HepG2 (cell line): ENCODE results near the gene COA5. TPM values are rescaled to one million over a fixed set of nuclear protein-coding genes. Genes with fewer than 3 reads are reported as not detected.

Experiments
- AHDC1 ChIP-seq: sonication (generic); formaldehyde crosslinking; IDR thresholded peaks from 2 replicates; pipeline ENCODE4 v1.5.1; 2020; ENCODE audit warnings: mild to moderate bottlenecking, missing genetic modification reagents, borderline replicate concordance
- CCDC6 ChIP-seq: sonication (generic); formaldehyde crosslinking; IDR thresholded peaks from 2 replicates; pipeline ENCODE4 v1.8.1; 2022; ENCODE audit warnings: mild to moderate bottlenecking, missing genetic modification reagents, moderate library complexity
- CHD4 ChIP-seq: fragments of 200-600 bp; sonication (generic); IDR thresholded peaks from 2 replicates; pipeline ENCODE4 v1.7.0; 2017; ENCODE audit warnings: mild to moderate bottlenecking, low read length, borderline replicate concordance
- GATAD2A ChIP-seq: IDR thresholded peaks from 2 replicates; pipeline ENCODE4 v1.6.1; 2016
- JARID2 ChIP-seq: sonication (generic); formaldehyde crosslinking; IDR thresholded peaks from 2 replicates; pipeline ENCODE4 v1.8.1; 2023; ENCODE audit warnings: missing genetic modification reagents, inconsistent platforms; ENCODE audit not compliant: insufficient replicate concordance
- LCORL ChIP-seq, 2 experiments: fragments of 450-650 bp in 1 of 2; sonication (generic) in 1 of 2; formaldehyde crosslinking in 1 of 2; IDR thresholded peaks; 2 replicates each; pipeline versions ENCODE4 v1.5.0 to v1.6.1; 2017 to 2020; ENCODE audit warnings: antibody characterized with exemption in 1 of 2, missing genetic modification reagents in 1 of 2
- MYNN ChIP-seq: sonication (generic); formaldehyde crosslinking; IDR thresholded peaks from 2 replicates; pipeline ENCODE4 v1.4.0; 2020; ENCODE audit warnings: mild to moderate bottlenecking, low read depth, missing genetic modification reagents
- PBX3 ChIP-seq: sonication (generic); formaldehyde crosslinking; IDR thresholded peaks from 2 replicates; pipeline ENCODE4 v1.8.1; 2023; ENCODE audit warnings: missing genetic modification reagents, inconsistent platforms, borderline replicate concordance
- PHB2 ChIP-seq: fragments of 450-650 bp; IDR thresholded peaks from 2 replicates; pipeline ENCODE4 v1.6.1; 2018; ENCODE audit not compliant: partially characterized antibody
- SYNCRIP ChIP-seq: fragments of 200-400 bp; formaldehyde crosslinking; IDR thresholded peaks from 2 replicates; pipeline ENCODE4 v1.6.1; 2018; ENCODE audit warnings: mild to moderate bottlenecking, low read depth, low read length; ENCODE audit not compliant: insufficient read depth
- ZFAT ChIP-seq: sonication (generic); formaldehyde crosslinking; conservative IDR thresholded peaks from 2 replicates; pipeline ENCODE4 v1.8.1; 2023; ENCODE audit warnings: missing genetic modification reagents, inconsistent platforms
- ZFP36 ChIP-seq: fragments of 150-350 bp; IDR thresholded peaks from 2 replicates; pipeline ENCODE4 v1.6.1; 2018; ENCODE audit warnings: borderline replicate concordance, low read length, low read depth; ENCODE audit not compliant: partially characterized antibody
- ZNF234 ChIP-seq: sonication (generic); formaldehyde crosslinking; conservative IDR thresholded peaks from 2 replicates; pipeline ENCODE4 v1.5.1; 2020; ENCODE audit warnings: mild to moderate bottlenecking, missing genetic modification reagents
- ZNF484 ChIP-seq: sonication (generic); formaldehyde crosslinking; IDR thresholded peaks from 2 replicates; pipeline ENCODE4 v1.5.1; 2020; ENCODE audit warnings: mild to moderate bottlenecking, low read depth, missing genetic modification reagents, borderline replicate concordance
- ZNF574 ChIP-seq: sonication (generic); formaldehyde crosslinking; IDR thresholded peaks from 2 replicates; pipeline ENCODE4 v1.4.0; 2020; ENCODE audit warnings: missing genetic modification reagents
- ZNF629 ChIP-seq: sonication (generic); formaldehyde crosslinking; conservative IDR thresholded peaks from 2 replicates; pipeline ENCODE4 v1.5.0; 2020; ENCODE audit warnings: missing genetic modification reagents
- ZNF652 ChIP-seq: IDR thresholded peaks from 2 replicates; pipeline ENCODE4 v1.6.1; 2016; ENCODE audit warnings: low read depth, borderline replicate concordance
- polyA plus RNA-seq, 8 experiments: library from polyadenylated mRNA; depleted of rRNA in 3 of 8; stranded (reverse) in 7 of 8; unstranded in 1 of 8; fragments of >200 nt; fragmentation: Illumina TruSeq in 4 of 8; extraction: Trizol in 4 of 8; gene quantifications; 2 replicates each; pipeline versions ENCODE4 v1.2.1 to v1.2.3, GENCODE V29; 2011 to 2016; ENCODE audit warnings: low read depth in 4 of 8, missing spikeins in 1 of 8, mixed read lengths in 1 of 8; ENCODE audit not compliant: insufficient read depth in 1 of 8
- total RNA-seq, 5 experiments: library from RNA; depleted of rRNA; stranded (reverse); fragments of >200 nt; fragmentation: Illumina TruSeq; extraction: Trizol; gene quantifications; 2 replicates each; pipeline ENCODE4 v1.2.3, GENCODE V29; 2016; ENCODE audit warnings: low read depth in 1 of 5

COA5 gene
- total and polyA plus RNA-seq, 2 of the 13 experiments (the other 11 are each of a cell fraction or from before 2014, with no cell fraction given) = 43.6 to 64.5 TPM

GRCh38 chr2:98608116-98608961 is at the start of gene COA5, which contains the start of gene UNC50 (continued):
- TF ChIP-seq ZNF234 (CRISPR knock-in tag) (0 out of 2 replicates have a peak, but pooled peaks have one; percentile 81), JARID2 (CRISPR knock-in tag) (peak; percentile 81), SYNCRIP (no peak), PBX3 (no peak), ZFP36 (no peak), GATAD2A (peak; percentile 61), ZNF629 (CRISPR knock-in tag) (peak; percentile 45; the same call in 1 of the 2 replicates), LCORL (IDR thresholded peaks at IDR 0.05) (no peak), LCORL (CRISPR knock-in tag; IDR thresholded peaks at IDR 0.05) (peak; percentile 80), ZNF574 (peak; percentile 96), ZNF652 (CRISPR knock-in tag) (0 out of 2 replicates have a peak, but pooled peaks have one; percentile 7), PHB2 (no peak), MYNN (CRISPR knock-in tag) (peak; percentile 37; the same call in 1 of the 2 replicates), ZNF484 (no peak; the same call in 1 of the 2 replicates), CCDC6 (CRISPR knock-in tag) (peak; percentile 83), ZFAT (CRISPR knock-in tag) (peak; percentile 85; the same call in 1 of the 2 replicates), AHDC1 (peak; percentile 42; the same call in 1 of the 2 replicates), CHD4 (0 out of 2 replicates have a peak, but pooled peaks have one; percentile 50)
